NOMO-1 treated with dmso at 0.1 percent for 144 hours (cell line): Measurements from ENCODE around the gene CORO7.

Experiments used
- DNase-seq: peaks from one replicate; lab custom pipeline; 2025; ENCODE audit not compliant: unreplicated experiment; lab: John Stamatoyannopoulos, UW

CORO7 gene

GRCh38 chr16:4385789-4386450 lies 30.5 kb downstream of the CORO7 start:
- no peak for DNase-seq

DNA sequence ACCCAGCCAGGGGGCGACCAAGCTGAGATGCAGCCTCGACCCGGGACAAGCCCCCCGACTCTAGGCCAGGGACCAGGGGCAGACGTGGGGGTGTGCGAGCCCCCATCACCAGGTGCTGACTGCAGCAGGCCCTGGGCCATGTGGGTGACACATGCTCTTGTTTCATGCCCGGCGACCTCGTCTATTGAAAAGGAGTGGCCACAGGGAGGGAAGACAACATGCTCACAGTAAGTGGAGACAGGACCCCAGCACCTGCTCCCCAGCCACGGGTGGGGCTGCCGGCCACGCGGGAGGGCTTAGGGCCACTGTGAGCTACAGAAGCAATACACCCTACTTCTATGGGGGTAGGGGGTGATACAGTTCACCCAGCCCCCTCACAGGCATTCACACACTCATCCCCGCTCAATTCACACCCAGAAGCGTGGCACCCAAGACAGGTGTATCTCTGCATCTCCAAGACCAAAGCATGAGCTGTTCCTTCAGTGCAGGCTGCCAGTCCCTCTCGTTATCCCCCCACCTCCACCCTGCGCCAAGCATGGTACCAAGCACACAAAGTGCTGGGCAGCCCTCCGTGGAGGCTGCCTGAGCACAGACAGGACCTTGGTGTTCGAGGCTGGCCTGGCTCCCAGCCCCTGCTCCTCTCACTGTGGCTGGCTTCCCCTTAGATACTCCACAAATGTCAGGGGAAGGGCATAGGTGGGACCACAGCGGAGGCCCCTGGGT lies 31.2 kb downstream of the CORO7 start:
- DNase-seq, result no peak

GRCh38 chr16:4384509-4384942 lies 31.9 kb downstream of the CORO7 start:
- no peak for DNase-seq

- DNase-seq, result no peak
Observed at GRCh38 chr16:4383591-4384444, 32.6 kb downstream of the CORO7 start.

DNA sequence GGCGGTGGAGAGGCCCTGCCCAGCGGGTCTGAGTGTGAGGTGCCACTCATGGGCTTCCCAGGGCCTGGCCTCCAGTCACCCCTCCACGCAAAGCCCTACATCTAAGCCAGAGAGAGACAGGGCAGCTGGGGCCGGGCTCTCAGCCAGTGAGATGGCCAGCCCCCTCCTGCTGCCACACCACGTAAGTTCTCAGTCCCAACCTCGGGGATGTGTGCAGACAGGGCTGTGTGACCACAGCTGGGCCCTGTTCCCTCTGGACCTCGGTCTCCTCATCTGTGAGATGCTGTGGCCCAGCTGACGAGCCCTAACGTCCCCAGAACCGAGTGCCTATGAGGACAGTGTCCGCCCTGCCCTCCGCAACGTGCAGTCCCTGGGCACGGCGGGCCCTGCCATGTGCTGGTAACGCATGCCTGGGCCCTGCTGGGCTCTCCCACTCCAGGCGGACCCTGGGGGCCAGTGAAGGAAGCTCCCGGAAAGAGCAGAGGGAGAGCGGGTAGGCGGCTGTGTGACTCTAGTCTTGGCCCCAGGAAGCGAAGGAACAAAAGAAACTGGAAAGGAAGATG lies 33.5 kb downstream of the CORO7 start:
- no peak for DNase-seq

- no peak for DNase-seq
Observed at GRCh38 chr16:4381935-4382794, 34.2 kb downstream of the CORO7 start.

DNA sequence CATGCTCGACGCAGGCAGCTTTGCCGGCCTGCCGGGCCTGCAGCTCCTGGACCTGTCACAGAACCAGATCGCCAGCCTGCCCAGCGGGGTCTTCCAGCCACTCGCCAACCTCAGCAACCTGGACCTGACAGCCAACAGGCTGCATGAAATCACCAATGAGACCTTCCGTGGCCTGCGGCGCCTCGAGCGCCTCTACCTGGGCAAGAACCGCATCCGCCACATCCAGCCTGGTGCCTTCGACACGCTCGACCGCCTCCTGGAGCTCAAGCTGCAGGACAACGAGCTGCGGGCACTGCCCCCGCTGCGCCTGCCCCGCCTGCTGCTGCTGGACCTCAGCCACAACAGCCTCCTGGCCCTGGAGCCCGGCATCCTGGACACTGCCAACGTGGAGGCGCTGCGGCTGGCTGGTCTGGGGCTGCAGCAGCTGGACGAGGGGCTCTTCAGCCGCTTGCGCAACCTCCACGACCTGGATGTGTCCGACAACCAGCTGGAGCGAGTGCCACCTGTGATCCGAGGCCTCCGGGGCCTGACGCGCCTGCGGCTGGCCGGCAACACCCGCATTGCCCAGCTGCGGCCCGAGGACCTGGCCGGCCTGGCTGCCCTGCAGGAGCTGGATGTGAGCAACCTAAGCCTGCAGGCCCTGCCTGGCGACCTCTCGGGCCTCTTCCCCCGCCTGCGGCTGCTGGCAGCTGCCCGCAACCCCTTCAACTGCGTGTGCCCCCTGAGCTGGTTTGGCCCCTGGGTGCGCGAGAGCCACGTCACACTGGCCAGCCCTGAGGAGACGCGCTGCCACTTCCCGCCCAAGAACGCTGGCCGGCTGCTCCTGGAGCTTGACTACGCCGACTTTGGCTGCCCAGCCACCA lies 35.1 kb downstream of the CORO7 start:
- DNase-seq, result no peak

DNA sequence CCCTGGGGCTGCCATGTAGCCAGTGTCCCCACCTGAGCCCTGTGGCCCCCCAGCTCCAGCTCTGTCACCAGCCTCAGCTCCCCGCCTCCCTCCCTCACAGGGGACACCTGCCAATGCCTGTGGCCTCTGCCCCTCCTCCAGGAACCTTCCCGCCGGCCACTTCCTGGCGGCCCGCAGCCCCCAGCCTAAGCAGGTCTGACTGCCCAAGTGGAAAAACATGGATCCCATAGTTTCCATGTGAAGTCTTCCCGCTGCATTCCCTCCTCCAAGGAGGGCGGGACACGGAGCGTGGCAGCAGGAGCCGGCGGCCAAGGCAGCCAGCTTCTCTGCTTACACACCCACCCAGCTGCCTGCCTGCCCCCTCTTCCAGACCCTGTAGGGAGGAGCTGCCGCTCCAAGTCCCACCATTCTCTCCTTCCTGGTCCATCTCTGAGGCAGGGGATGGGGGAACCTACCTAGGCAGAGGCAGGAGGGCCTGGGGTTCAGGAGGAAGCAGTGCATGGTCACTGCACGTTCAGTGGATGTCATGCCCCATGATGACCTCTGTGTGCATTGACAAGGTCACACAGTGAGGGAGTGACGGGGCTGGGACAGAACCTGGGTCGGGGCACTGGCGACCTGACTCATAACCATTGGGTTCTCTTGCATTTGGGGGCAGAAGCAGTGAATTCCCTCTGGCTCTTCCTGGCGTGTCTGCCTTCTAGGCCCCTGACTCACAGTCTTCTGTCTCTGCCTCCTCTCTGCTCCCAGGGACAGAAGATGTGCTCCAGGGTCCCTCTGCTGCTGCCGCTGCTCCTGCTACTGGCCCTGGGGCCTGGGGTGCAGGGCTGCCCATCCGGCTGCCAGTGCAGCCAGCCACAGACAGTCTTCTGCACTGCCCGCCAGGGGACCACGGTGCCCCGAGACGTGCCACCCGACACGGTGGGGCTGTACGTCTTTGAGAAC lies 36.0 kb downstream of the CORO7 start:
- DNase-seq, result no peak

- no peak for DNase-seq
Observed at GRCh38 chr16:4378999-4379690, 37.3 kb downstream of the CORO7 start.

DNA sequence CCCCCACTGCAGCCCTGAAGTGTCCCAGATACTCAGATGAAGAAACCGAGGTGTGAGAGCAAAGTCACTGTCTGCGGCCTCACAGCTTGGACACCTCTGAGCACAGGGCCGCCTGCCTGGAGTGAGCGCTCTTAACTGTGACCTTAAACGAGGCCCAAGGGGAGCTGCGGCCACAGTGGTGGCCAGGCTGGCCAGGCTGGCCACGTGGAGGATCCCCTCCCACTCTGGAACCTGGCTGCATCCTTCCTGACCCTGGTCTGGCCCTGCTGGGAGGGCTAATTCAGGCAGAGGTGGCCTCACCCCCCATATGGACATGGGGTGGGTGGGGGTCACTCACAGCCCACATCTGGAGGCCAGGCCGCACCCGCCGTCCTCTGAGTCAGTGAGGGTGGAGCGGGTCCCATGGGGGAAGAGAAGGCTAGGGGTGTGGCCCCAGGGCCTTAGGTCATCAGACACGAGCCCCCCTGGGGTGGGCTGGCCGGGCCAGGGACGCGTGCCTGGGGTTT lies 38.2 kb downstream of the CORO7 start:
- DNase-seq, result no peak

DNA sequence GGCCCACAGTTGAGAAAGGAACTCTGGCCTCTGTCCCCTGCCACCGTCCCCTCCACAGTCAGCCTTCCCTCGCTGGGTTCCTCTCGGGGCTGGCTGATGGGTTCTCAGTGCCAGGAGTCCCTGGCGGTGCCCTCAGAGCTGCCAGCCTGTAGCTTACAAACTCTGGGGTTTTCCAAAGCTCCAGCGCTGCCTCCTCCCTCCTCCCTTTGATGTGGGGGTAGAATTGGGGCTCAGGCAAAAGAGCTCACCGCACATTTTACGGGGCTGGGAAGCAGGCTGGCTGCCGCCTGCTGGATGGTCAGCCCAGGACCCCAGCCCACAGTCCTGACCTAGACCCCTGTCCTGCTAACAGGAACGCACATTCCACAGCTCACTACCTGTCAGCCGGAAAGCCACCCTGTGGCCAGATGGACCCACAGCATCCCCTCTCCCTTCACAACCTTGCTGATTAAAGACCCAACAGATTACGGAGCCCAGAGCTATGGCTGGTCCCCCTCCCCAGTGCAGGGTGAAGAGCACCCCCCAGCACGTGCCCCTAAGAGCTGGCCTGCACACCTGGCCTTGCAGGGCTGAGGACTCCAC lies 38.7 kb downstream of the CORO7 start:
- DNase-seq, result no peak

DNA sequence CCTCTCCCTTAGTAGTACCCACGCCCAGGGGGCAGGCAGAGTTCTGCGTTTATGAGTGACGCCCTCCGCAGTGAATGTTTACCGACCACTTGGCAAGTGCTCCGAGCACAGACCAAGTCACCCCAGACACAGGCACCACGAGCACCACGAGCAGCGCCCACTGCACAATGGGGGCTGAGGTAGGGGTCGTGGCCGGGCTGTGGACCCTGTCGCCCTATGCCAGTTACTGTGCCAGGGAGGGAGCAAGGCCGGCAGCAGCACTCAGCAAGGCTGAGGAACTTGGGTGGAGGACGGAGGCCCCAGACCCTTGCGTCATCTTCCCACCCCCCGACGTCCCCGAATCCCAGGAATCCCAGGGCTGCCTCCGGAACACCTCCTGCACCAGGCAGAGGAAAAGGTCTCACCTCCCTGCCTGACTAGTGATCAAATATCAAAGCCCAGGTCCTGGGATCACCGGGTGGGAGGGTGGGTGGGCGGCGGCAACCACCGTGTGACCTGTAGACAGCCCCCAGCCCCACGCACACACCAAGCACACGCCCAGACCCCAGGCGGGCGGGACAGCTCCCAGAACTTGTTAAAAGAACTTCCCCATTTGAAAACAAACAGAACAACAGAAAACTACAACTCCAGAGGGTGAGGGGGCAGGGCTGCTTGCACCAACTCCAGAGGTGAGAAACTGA lies 39.4 kb downstream of the CORO7 start:
- no peak for DNase-seq

DNA sequence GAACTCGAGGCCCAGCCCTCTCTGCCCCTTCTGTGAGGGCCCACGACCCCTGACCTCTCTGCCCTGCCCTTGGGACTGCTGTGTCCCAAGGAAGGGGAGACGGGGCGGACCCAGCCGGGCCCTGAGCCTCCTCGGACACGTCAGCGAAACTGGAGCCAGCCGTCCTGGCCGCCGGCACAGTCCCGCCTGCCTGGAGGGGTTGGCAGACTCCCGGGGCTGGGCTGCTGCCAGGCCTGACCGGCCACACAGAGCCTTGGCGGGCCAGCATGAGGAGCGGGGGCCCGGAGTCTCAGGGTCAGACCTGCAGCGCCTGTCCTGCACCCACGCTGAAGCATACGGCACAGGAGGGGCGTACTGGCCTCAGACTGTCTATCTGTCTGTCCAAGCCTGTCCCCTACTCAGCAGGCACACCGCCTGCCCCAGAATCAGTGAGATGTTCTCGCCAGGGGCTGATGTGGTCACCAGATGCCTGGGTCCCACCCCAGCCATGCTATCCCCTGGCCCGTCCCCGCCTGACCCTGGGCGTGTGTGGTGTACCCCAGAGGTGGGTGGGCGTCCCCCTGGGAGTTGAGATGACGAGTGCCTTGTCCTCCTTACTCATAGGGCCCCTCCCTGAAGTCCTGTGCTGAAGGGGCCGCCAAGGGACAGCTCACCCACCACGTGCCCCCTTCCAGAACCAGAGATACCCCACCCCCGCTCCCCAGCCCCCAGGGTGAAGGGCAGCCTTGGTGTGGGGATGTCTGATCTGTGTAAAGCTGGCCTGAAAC lies 40.1 kb downstream of the CORO7 start:
- DNase-seq, result no peak

GRCh38 chr16:4375717-4376116 lies 40.7 kb downstream of the CORO7 start:
- no peak for DNase-seq

DNA sequence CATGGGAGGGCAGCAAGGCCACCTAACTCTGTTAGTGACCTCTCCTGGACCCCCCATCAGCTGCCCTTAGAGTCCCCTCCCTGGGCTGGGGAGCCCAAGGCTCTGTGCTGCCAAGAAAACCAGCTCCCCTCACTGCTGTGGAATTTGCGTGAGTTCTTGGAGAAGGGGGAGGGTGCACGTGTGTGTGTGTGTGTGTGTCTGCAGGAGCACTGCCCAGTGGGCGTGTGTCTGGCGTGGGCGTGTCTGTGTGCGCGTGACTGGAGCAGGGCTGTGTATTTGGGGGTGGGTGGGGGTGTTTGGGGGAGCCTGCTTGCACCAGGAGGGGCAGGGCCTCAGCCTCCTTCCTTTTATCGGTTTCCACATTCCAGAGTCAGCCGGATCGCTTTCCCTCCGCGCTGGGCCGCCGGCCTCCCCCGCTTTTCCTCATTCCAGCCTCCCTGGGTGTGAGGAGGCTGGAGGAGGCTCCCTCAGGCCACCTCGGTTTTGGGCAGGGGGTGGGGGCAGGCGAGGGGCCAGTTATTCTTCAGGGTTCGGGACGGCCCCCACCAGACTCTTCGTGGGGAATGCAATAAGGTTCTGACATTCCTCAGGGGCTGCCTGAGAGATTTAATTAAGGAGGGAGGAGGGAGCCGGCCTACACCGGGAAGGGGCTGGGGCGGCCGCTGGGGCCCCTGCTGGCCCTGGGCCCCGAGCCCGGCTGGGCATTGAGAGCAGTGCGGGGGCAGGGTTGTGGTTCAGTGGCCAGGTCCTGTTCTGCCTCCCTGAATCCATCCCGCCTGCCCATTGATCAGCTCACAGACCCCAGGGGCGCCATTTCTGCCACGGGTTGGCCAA lies 42.3 kb downstream of the CORO7 start:
- no peak for DNase-seq
